H9 (cell line): ENCODE data around the gene GJB5. TPM values are rescaled to one million over a fixed set of nuclear protein-coding genes. Genes with fewer than 3 reads are reported as not detected.

Source experiments
- DNase-seq: peaks from one replicate; pipeline ENCODE4 v3.0.0-alpha.2; 2017
- H2AFZ ChIP-seq: one replicate; pipeline ENCODE4 v1.6.1; 2013; ENCODE audit warnings: mild to moderate bottlenecking, low read length, control low read depth, moderate library complexity
- H2AK5ac ChIP-seq: 2 replicates; pipeline ENCODE4 v1.6.1; 2013; ENCODE audit warnings: low read length, control low read depth, mixed read lengths; ENCODE audit not compliant: insufficient read length
- H2BK120ac ChIP-seq: one replicate; pipeline ENCODE4 v1.6.1; 2013; ENCODE audit warnings: low read depth, mild to moderate bottlenecking, low read length, control low read depth, inconsistent platforms; ENCODE audit not compliant: poor library complexity, severe bottlenecking
- H2BK12ac ChIP-seq: 2 replicates; pipeline ENCODE4 v1.6.1; 2013; ENCODE audit warnings: low read length, control low read depth, mixed read lengths, low read depth; ENCODE audit not compliant: insufficient read length
- H2BK15ac ChIP-seq: 2 replicates; pipeline ENCODE4 v1.6.1; 2013; ENCODE audit warnings: low read depth, low read length, control low read depth
- H2BK20ac ChIP-seq: one replicate; pipeline ENCODE4 v1.6.1; 2013; ENCODE audit warnings: low read depth, mild to moderate bottlenecking, low read length, control low read depth, inconsistent platforms; ENCODE audit not compliant: poor library complexity, severe bottlenecking
- H2BK5ac ChIP-seq: 2 replicates; pipeline ENCODE4 v1.6.1; 2013; ENCODE audit warnings: low read length, control low read depth, mixed read lengths; ENCODE audit not compliant: insufficient read length
- H3K14ac ChIP-seq: 2 replicates; pipeline ENCODE4 v1.6.1; 2013; ENCODE audit warnings: low read length, control low read depth; ENCODE audit not compliant: insufficient read depth
- H3K18ac ChIP-seq: 2 replicates; pipeline ENCODE4 v1.6.1; 2013; ENCODE audit warnings: low read depth, mild to moderate bottlenecking, mixed read lengths, low read length, control low read depth; ENCODE audit not compliant: insufficient read length
- H3K23ac ChIP-seq: 2 replicates; pipeline ENCODE4 v1.6.1; 2013; ENCODE audit warnings: low read length, control low read depth, mixed read lengths, low read depth; ENCODE audit not compliant: insufficient read length
- H3K23me2 ChIP-seq: 2 replicates; pipeline ENCODE4 v1.6.1; 2013; ENCODE audit warnings: low read depth, mild to moderate bottlenecking, mixed read lengths, low read length, control low read depth; ENCODE audit not compliant: insufficient read length, poor library complexity, severe bottlenecking
- H3K27ac ChIP-seq: 2 replicates; pipeline ENCODE4 v1.5.1; 2013; ENCODE audit warnings: low read length, control low read depth, mixed read lengths, low read depth; ENCODE audit not compliant: insufficient read length
- H3K27me3 ChIP-seq: 2 replicates; pipeline ENCODE4 v1.6.1; 2013; ENCODE audit warnings: low read length, control low read depth, inconsistent platforms; ENCODE audit not compliant: insufficient read depth
- H3K4ac ChIP-seq: 2 replicates; pipeline ENCODE4 v1.6.1; 2013; ENCODE audit warnings: low read depth, mild to moderate bottlenecking, control low read depth, inconsistent platforms, low read length, moderate library complexity
- H3K4me1 ChIP-seq: 2 replicates; pipeline ENCODE4 v1.6.1; 2013; ENCODE audit warnings: low read length, control low read depth, inconsistent platforms; ENCODE audit not compliant: insufficient read depth
- H3K4me2 ChIP-seq: 2 replicates; pipeline ENCODE4 v1.6.1; 2013; ENCODE audit warnings: low read length, control low read depth, mixed read lengths; ENCODE audit not compliant: insufficient read length, insufficient read depth
- H3K56ac ChIP-seq: 2 replicates; pipeline ENCODE4 v1.6.1; 2013; ENCODE audit warnings: low read depth, mild to moderate bottlenecking, mixed read lengths, low read length, control low read depth; ENCODE audit not compliant: insufficient read length
- H3K79me1 ChIP-seq: 2 replicates; pipeline ENCODE4 v1.6.1; 2013; ENCODE audit warnings: low read depth, mild to moderate bottlenecking, moderate library complexity, low read length, control low read depth, inconsistent platforms; ENCODE audit not compliant: insufficient read depth, poor library complexity, severe bottlenecking
- H3K79me2 ChIP-seq: 2 replicates; pipeline ENCODE4 v1.6.1; 2013; ENCODE audit warnings: low read length, control low read depth, inconsistent platforms; ENCODE audit not compliant: insufficient read depth
- H3K9ac ChIP-seq: 2 replicates; pipeline ENCODE4 v1.6.1; 2013; ENCODE audit warnings: low read length, control low read depth, mixed read lengths; ENCODE audit not compliant: insufficient read length; ENCODE audit errors: extremely low read depth
- H3K9me3 ChIP-seq: one replicate; pipeline ENCODE4 v1.6.1; 2013; ENCODE audit warnings: low read depth, low read length, inconsistent platforms; ENCODE audit not compliant: control insufficient read depth
- H3T11ph ChIP-seq: one replicate; pipeline ENCODE4 v1.6.1; 2013; ENCODE audit warnings: mild to moderate bottlenecking, low read length, control low read depth, inconsistent platforms
- H4K20me1 ChIP-seq: one replicate; pipeline ENCODE4 v1.6.1; 2013; ENCODE audit not compliant: control insufficient read depth, insufficient read length, insufficient read depth
- H4K5ac ChIP-seq: 2 replicates; pipeline ENCODE4 v1.6.1; 2013; ENCODE audit warnings: low read depth, mild to moderate bottlenecking, mixed read lengths, low read length, control low read depth; ENCODE audit not compliant: insufficient read length
- H4K8ac ChIP-seq: replicated peaks from 2 replicates; pipeline ENCODE4 v1.6.1; 2013; ENCODE audit warnings: low read length, control low read depth, mixed read lengths, low read depth; ENCODE audit not compliant: insufficient read length
- H4K91ac ChIP-seq: 2 replicates; pipeline ENCODE4 v1.6.1; 2013; ENCODE audit warnings: low read depth, mild to moderate bottlenecking, moderate library complexity, mixed read lengths, low read length, control low read depth; ENCODE audit not compliant: insufficient read length
- H3K27ac Mint-ChIP-seq, 3 experiments: 2 replicates in 2 of 3; 3 replicates in 1 of 3; pipeline ENCODE4 v1.8.0; 2020 to 2021; ENCODE audit warnings: mixed read lengths in 3 of 3, mild to moderate bottlenecking in 1 of 3, moderate library complexity in 1 of 3
- H3K27me3 Mint-ChIP-seq: 2 replicates; pipeline ENCODE4 v1.8.0; 2021; ENCODE audit warnings: low read depth, mild to moderate bottlenecking, moderate library complexity, mixed read lengths
- H3K36me3 Mint-ChIP-seq, 3 experiments: 2 replicates in 2 of 3; 3 replicates in 1 of 3; pipeline ENCODE4 v1.8.0; 2020 to 2021; ENCODE audit warnings: low read depth in 3 of 3, mixed read lengths in 3 of 3; ENCODE audit not compliant: insufficient read depth in 1 of 3
- H3K4me1 Mint-ChIP-seq, 2 experiments: 2 replicates each; pipeline ENCODE4 v1.8.0; 2020; ENCODE audit warnings: mixed read lengths in 2 of 2
- H3K4me3 Mint-ChIP-seq, 2 experiments: 2 replicates in 1 of 2; 3 replicates in 1 of 2; pipeline ENCODE4 v1.8.0; 2020 to 2021; ENCODE audit warnings: mild to moderate bottlenecking in 2 of 2, mixed read lengths in 2 of 2, moderate library complexity in 1 of 2
- H3K9me3 Mint-ChIP-seq, 2 experiments: 2 replicates in 1 of 2; 3 replicates in 1 of 2; pipeline ENCODE4 v1.8.0; 2020; ENCODE audit warnings: mild to moderate bottlenecking in 2 of 2, mixed read lengths in 2 of 2, moderate library complexity in 1 of 2
- CTCF ChIP-seq: fragments of 200-600 bp; sonication (generic); conservative IDR thresholded peaks from 3 replicates; pipeline ENCODE4 v1.8.0; 2021; ENCODE audit warnings: antibody characterized with exemption, mild to moderate bottlenecking
- WGBS: extraction: QIAGEN DNeasy Blood & Tissue Kit; methylation state at CpG from one replicate; pipeline ENCODE4 v1.1.7; 2013; ENCODE audit warnings: missing lambda C conversion rate, low lambda C conversion rate, mixed read lengths; ENCODE audit not compliant: insufficient read length; ENCODE audit errors: extremely low coverage; 5-methylcytosine and 5-hydroxymethylcytosine counted together
- total RNA-seq: library from RNA; stranded (reverse); gene quantifications from 2 replicates; pipeline ENCODE4 v1.2.1, GENCODE V29; 2021

The GJB5 gene
- total RNA-seq, 1 experiment from 2014 or later = 0.22 TPM

GRCh38 chr1:34794001-34794789 is 39.3 kb downstream of the GJB5 start:
- H3K23ac ChIP-seq = no peak overlapping the region
- H3K4me1 Mint-ChIP-seq = peaks cover 18 to 19% of the 10 kb centered on the region in 2 experiments
- H3K14ac ChIP-seq = no peak overlapping the region; the same call in 1 of the 2 replicates
- WGBS = no CpG with 5 or more reads among the region's 40 CpGs
- H3K27me3 ChIP-seq = no peaks in the 10 kb centered on the region; the same call in 1 of the 2 replicates
- no peaks in the 10 kb centered on the region; a peak in 2 of 7 replicates for H3K36me3 Mint-ChIP-seq
- H3K4me3 Mint-ChIP-seq = no peak overlapping the region; a peak in 1 of 5 replicates
- no peaks in the 10 kb centered on the region; the same call in 1 of the 2 replicates for H3K4me1 ChIP-seq
- H2AK5ac ChIP-seq = no peak overlapping the region
- no peak overlapping the region for H2BK15ac ChIP-seq
- H4K5ac ChIP-seq = no peak overlapping the region
- no peak overlapping the region for H2BK12ac ChIP-seq
- H3K4me2 ChIP-seq = no peak overlapping the region
- no peak overlapping the region for H3K4ac ChIP-seq
- H4K20me1 ChIP-seq = no peaks in the 10 kb centered on the region
- no peak overlapping the region for H3T11ph ChIP-seq
- no peaks in the 10 kb centered on the region; a peak in 2 of 5 replicates for H3K9me3 Mint-ChIP-seq
- H3K23me2 ChIP-seq = no peaks in the 10 kb centered on the region
- H3K27ac ChIP-seq = no peak overlapping the region
- H3K18ac ChIP-seq = no peak overlapping the region
- H2AFZ ChIP-seq = no peak overlapping the region
- no peak for DNase-seq
- peak overlapping the region in 1 of 3 experiments; percentile 94; a peak in 1 of 7 replicates for H3K27ac Mint-ChIP-seq
- H3K9ac ChIP-seq = no peak overlapping the region
- no peak overlapping the region for H4K8ac ChIP-seq
- no peak overlapping the region for H2BK5ac ChIP-seq
- no peak for TF ChIP-seq CTCF
- peaks cover 39% of the 10 kb centered on the region for H3K27me3 Mint-ChIP-seq
- H2BK120ac ChIP-seq = no peak overlapping the region
- H3K56ac ChIP-seq = no peak overlapping the region
- no peaks in the 10 kb centered on the region for H3K79me1 ChIP-seq
- H3K9me3 ChIP-seq = no peaks in the 10 kb centered on the region
- no peak overlapping the region for H2BK20ac ChIP-seq
- no peak overlapping the region for H4K91ac ChIP-seq
- H3K79me2 ChIP-seq = no peaks in the 10 kb centered on the region
